Activated CD8-positive, alpha-beta memory T cell treated with anti-CD3 and anti-CD28 coated beads for 24 hours (primary cell): ENCODE measurements around the gene PLPP3.
"Not testable (repeated sequence)": the region's sequence is repeated elsewhere in the genome, so short reads cannot be mapped to it uniquely, and the experiment has no call there.

Experiments
- DNase-seq: peaks from one replicate; pipeline ENCODE4 v3.0.0-alpha.2; 2020

PLPP3 gene

GRCh38 chr1:56578963-56579875 is at the start of gene PLPP3:
PLPP3 (minus strand) TSS chr1:56579563; CDS start chr1:56579016, 547 bp downstream.
- no peak for DNase-seq

GRCh38 chr1:56627636-56628039 is 48.3 kb upstream of the PLPP3 start:
- DNase-seq, result no peak

GRCh38 chr1:56627019-56627635 is 47.8 kb upstream of the PLPP3 start:
- no peak for DNase-seq

- DNase-seq, result no peak
Measured at GRCh38 chr1:56626546-56626945, 47.2 kb upstream of the PLPP3 start.

- DNase-seq, result no peak
Measured at GRCh38 chr1:56625819-56626440, 46.6 kb upstream of the PLPP3 start.

- DNase-seq, result no peak
Measured at GRCh38 chr1:56617141-56617540, 37.8 kb upstream of the PLPP3 start.

- DNase-seq, result not testable (repeated sequence)
Measured at GRCh38 chr1:56610770-56611169, 31.4 kb upstream of the PLPP3 start.

GRCh38 chr1:56610097-56610496 is 30.7 kb upstream of the PLPP3 start:
- not testable (repeated sequence) for DNase-seq

GRCh38 chr1:56595397-56596191 is 16.2 kb upstream of the PLPP3 start:
- not testable (repeated sequence) for DNase-seq

GRCh38 chr1:56591909-56592308 is 12.5 kb upstream of the PLPP3 start:
- no peak for DNase-seq

GRCh38 chr1:56590520-56591011 is 11.2 kb upstream of the PLPP3 start:
- no peak for DNase-seq

GRCh38 chr1:56589369-56589768 is 10.0 kb upstream of the PLPP3 start:
- DNase-seq, result no peak

- DNase-seq, result no peak
Measured at GRCh38 chr1:56586502-56586901, 7.1 kb upstream of the PLPP3 start.

- no peak for DNase-seq
Measured at GRCh38 chr1:56585985-56586384, 6.6 kb upstream of the PLPP3 start.

GRCh38 chr1:56584910-56585528 is 5.7 kb upstream of the PLPP3 start:
- no peak for DNase-seq

GRCh38 chr1:56583957-56584468 is 4.7 kb upstream of the PLPP3 start:
- DNase-seq, result no peak

- DNase-seq, result no peak
Measured at GRCh38 chr1:56580771-56581170, 1.4 kb upstream of the PLPP3 start.

GRCh38 chr1:56578138-56578962 is 1.0 kb downstream of the PLPP3 start:
- no peak for DNase-seq

GRCh38 chr1:56577406-56578137 is 1.8 kb downstream of the PLPP3 start:
- DNase-seq, result no peak

- DNase-seq, result no peak
Measured at GRCh38 chr1:56576880-56577405, 2.4 kb downstream of the PLPP3 start.
